ENCODE data around the gene GANAB.
A peak's percentile ranks its signal among the peaks of the same experiment; 100 is the strongest.
"Not testable (repeated sequence)": the region's sequence is repeated elsewhere in the genome, so short reads cannot be mapped to it uniquely, and the experiment has no call there.

The GANAB gene

DNA sequence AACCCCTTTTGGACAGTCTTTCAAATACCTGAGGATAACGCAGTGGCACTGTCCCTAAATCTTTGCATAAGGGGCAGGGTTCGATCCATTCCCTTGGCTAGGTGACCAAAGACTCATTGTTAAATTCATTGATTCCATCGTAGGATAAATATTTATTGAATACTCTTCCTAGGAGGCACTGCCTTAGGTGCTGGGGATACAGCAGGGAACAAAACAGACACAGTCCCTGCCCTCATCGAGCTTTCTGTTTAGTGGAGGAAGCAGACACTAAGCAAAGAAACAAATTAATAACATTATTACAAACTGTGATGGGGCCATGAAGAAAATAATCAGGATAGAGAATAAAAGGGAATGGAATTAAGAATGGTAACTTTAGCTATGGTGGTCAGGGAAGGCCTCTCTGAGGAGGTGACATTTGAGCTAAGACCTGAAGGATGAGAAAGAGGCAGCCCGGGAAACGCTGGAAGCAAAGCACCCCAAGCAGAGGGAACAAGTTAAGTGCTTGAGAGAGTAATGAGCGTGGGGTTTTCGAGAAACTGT lies 25.3 kb downstream of the GANAB start:
- no peak for DNase-seq (ENCODE audit: low read depth)

GRCh38 chr11:62616957-62617356 lies 29.5 kb downstream of the GANAB start:
- DNase-seq (ENCODE audit: low read depth) = not testable (repeated sequence)

DNA sequence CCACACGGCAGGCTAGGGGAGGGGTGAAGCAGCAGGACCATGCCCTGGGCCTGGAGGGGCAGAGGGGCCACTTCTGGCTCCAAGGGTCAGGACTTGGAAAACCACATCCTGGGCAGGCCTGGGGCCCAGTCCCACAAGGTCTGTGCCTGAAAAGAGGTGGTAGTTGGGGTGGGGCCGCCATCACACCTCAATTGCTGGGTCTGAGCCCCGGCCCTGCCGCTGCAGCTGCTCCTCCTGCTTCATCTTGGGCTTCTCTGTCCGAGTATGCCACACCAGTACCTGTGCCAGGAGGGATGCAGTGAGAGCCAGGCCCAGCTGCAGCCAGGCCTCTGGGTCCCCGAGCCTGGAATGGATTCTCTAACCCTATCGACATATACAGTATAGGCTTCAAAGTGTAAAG lies 30.9 kb downstream of the GANAB start:
- no peak for DNase-seq (ENCODE audit: low read depth)

- DNase-seq (ENCODE audit: low read depth) = no peak
These were observed 32.1 kb downstream of the GANAB start for GRCh38 chr11:62614275-62614674.

DNA sequence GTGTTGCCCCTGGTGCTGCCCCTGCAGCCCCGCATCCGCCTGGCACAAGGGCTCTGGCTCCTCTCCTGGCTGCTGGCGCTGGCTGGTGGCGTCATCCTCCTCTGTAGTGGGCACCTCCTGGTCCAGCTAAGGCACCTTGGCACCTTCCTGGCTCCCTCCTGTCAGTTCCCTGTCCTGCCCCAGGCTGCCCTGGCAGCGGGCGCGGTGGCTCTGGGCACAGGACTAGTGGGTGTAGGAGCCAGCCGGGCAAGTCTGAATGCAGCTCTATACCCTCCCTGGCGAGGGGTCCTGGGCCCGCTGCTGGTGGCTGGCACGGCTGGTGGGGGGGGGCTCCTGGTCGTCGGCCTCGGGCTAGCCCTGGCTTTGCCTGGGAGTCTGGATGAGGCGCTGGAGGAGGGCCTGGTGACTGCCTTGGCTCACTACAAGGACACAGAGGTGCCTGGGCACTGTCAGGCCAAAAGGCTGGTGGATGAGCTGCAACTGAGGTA lies 33.1 kb downstream of the GANAB start:
- DNase-seq (ENCODE audit: low read depth) = no peak

DNA sequence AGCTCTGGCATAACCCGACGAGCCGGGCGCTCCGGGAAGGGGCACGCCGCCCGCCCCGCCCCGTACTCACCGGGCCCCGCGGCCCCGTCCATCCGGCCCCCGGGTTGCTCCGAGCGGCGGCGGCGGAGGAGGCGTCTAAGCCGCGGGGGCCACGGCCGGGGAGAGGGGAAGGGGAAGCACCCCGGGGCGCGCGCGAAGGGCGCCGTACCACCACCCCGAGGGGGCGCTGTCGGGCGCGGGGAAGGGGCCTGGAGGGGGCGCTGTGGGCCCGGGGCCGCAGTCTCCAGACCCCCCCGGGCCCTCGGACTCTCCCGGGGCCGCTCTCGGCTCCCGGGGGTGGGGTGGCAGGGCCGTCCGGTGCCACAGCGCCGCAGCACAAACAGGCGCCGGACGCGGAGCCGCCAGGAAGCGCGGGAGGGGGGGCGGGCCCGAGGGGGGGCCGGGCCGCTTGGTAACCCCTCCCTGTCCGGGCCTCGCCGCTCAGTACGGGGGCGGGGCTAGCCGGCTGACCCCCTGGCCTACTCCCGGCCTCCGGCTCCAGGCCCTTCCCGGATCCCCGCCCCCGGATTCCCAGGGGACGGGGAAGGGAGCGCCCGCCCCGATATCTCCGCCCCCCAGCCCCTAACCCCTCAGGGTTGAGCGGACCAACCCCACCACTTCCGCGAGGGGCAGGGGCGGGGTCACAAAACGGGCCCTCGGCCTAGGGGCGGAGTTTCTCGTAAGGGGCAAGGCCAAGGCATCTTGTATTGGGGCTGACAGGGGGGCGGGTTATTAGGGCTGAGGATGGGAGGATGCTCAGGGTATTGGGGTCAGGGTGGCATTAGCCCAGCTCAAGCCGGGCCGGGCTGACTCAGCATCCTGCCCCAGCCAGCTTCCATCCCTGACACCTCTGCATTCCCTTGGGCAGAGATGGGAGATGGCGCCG lies 33.8 kb downstream of the GANAB start, which contains the start of the genes EML3 and ROM1:
EML3 (minus strand) TSS at position 410 of the 925 bp plus-strand sequence; CDS start at position 92, 318 bp downstream.
ROM1 (plus strand) TSS at position 892 of the 925 bp plus-strand sequence; CDS start at position 917, 25 bp downstream.
- DNase-seq (ENCODE audit: low read depth) = peak; percentile 64

DNA sequence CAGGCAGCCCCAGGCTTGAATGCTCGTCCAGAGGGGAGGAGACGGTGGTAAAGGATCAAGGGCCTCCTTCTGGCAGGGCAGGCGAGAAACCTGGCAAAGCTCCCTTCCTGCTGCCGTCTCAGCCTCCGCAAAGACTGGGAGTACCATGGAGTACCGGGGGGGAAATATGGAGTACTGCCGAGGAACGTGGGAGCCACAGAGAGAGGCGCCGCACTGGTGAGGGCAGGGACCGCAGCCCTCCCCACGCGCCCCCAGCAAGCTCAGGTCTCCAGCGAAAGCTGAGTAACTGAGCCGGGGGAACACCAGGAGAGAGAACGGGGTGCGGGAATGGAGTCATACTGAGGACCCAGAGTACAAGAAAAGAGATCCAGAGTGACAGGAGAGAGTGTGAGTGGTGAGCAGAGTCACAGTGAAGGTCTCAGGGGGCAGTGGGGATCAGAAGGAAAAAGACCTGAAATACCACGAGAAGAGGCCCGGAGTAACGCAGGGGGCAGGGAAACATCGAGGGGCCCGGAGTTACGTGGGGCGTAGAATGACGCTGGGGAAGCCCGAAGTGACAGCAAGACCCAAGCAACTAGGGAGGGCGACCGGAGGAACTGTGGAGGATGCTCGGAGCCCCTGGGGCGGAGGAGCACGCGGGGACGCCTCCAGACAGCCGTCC lies 34.6 kb downstream of the GANAB start:
- no peak for DNase-seq (ENCODE audit: low read depth)

- DNase-seq (ENCODE audit: low read depth) = no peak
These were observed 35.4 kb downstream of the GANAB start for GRCh38 chr11:62610814-62611704.

DNA sequence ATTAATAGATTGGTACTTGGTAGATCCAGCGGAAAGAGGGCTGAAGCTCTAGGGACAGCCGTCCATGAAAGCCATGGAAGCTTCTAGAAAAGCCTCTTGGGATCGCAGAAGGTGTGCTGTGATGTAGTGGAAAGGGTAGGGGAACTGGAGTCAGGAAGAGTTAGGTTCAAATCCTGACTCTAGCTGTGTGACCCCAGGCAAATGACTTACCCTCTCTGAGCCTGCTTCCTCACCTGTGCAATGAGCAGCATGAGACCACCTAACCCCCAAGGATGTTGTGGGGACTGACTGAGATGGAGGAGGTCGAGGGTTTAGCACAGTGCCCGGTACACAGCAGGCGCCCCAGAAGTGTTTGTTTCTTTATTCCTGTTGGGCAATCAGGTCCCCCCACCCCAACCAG lies 36.0 kb downstream of the GANAB start:
- no peak for DNase-seq (ENCODE audit: low read depth)

- no peak for DNase-seq (ENCODE audit: low read depth)
These were observed 37.6 kb downstream of the GANAB start for GRCh38 chr11:62608776-62609175.

DNA sequence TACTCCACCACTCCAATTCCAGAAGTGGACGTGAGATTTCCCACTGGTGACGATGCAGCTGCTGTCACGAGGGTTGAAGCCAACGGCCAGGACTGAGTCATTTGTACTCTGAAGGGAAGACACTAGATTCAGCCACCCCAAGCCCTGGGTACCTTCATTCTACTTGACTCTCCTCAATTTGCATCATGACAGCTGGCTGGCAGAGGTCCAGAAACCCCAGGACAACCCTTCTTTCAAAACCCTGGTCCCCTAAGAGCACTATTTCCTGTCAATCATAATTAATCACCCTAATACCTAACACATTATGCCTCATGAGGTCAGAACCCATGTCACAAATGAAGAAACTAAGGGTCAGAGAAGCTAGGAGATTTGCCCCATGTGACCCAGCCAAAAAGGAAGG lies 38.7 kb downstream of the GANAB start:
- no peak for DNase-seq (ENCODE audit: low read depth)

DNA sequence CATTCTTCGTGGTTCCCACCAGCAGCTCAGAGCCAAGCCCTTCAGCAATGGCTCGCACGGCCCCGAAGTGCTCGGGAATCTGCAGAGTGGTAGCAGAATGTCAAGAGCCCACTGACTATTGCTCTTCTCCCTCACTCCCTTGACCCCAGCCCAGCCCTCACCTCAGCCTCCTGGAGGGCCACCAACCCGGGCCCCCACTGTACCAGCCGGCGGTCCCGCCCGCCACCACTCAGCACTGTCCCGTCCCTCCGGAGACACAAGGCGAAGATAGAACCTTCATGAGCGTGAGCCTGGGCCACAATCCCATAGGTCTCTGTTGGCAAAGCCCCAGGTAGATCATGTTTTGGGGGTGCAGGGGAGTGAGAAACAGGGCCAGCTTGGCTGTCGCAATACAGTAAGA lies 40.5 kb downstream of the GANAB start:
- no peak for DNase-seq (ENCODE audit: low read depth)

DNA sequence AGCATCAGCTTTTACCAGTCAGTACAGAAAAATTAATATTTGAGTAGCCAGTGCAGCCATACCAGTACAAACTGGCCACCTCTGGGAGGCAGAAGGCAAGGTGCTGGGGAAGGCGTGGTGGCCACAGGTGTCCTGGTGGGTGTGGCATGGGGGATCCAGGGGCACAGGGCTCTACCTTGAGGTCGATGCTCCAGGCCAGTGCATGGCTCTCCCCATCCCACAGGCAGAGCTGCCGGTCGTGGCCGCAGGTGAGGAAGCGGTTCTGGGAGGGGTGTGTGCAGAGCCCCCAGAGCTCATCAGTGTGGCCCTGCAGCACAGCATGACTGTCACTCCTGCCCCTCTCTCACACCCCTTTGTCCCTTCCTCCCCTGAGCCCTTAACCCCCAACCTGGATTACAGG lies 40.9 kb downstream of the GANAB start:
- DNase-seq (ENCODE audit: low read depth) = no peak

GRCh38 chr11:62604460-62605120 lies 41.8 kb downstream of the GANAB start:
- no peak for DNase-seq (ENCODE audit: low read depth)

DNA sequence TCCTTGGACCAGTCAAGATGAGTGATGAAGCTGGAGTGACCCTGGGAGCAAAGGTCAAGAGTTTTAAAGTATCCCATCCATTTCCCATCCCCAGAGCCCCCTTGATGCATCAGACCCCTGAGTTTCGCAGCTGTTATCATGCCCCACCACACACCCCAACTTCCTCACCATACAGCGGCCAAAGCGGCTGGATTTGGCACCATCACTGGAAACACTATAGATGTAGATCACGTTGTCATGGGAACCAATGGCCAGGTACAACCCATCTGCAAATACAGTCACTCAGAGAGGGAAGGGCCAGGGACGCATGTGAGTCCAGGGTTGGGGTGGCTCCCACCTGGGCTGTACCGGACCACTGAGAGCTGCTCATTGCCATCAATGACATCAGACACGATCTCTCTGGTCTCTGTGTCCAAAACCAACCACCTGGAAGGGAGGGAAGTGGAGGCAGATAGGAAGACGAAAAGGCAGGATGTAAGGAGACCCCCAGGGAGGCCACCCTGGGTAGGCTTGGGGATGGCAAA lies 42.6 kb downstream of the GANAB start:
- no peak for DNase-seq (ENCODE audit: low read depth)

DNA sequence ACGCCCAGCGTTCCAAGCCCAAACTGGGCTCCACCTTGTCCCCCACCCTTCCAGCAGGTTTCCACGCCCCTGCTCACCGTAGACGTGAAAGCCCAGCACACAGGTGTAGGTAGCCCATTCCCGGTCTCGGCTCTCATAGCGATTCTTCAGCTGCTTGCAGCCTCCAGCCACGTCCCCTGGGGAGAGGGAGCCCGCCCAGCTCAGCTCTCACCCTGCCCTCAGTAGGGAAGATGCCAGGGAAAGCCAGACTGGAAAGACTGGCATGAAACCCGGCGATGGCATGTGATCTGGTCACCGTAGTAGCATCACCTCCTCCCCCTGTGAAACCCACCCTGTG lies 43.4 kb downstream of the GANAB start:
- DNase-seq (ENCODE audit: low read depth) = no peak

DNA sequence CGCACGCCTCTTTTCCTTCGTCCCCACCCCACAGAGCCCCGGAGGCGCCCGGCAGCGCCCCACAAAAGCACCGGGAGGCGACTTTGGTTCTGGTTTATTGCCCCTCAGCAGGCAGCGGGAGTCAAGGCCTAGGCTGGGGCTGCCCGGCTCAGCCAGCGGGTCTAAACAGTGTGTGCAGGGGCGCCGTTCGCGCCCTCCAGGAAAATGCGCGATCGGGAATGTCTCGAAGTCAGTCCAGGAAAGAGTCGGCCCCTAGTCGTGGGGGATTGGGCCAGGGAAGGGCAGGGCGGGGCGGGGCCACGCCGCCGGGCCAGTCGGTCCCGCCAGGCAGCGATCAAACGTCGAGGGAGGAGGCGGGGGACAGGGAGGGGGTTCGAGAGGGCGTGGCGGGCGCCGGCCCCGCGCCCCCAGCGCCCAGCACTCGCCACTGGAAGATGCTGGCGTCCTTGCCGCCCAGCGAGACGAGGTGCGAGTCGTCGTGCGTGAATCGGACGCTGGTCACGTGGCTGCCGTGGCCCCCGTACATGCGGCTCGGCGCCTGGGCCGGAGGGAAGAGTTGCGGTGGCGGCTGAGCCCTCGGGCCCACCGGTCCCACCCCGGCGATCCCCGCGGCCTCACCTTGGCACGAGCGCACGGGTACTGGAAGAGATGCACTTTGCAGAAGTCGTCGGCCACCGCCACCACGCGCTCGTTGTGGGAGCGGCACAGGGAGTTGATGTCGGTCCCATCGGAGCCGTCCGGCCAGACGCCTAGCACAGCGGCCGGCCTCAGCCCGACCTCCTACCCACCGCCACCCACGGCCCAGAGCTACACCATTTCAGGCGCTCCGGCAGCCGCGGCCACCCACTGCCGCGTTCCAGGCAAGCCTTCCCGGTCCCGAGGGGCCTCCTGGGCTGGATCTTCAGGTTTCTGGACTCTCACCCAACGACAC lies 44.0 kb downstream of the GANAB start:
- DNase-seq (ENCODE audit: low read depth) = no peak

- DNase-seq (ENCODE audit: low read depth) = peak; percentile 96
These were observed 44.9 kb downstream of the GANAB start, which contains the start of gene MTA2 for GRCh38 chr11:62601372-62602140. MTA2 (minus strand) TSS chr11:62601865; CDS start chr11:62601450, 415 bp downstream.

- no peak for DNase-seq (ENCODE audit: low read depth)
These were observed 45.4 kb downstream of the GANAB start for GRCh38 chr11:62601122-62601371.
